Testis (tissue), 2 donors: ENCODE results near the gene ZNF540.

Experiments
- CTCF ChIP-seq, 3 experiments: fragments of 450-650 bp in 2 of 3; fragments of 200-600 bp in 1 of 3; sonication (generic) in 1 of 3; IDR thresholded peaks; one replicate each; pipeline ENCODE4 v1.5.1; 2016 to 2019; ENCODE audit warnings: antibody characterized with exemption in 3 of 3, mild to moderate bottlenecking in 2 of 3, moderate library complexity in 1 of 3
- POLR2A ChIP-seq: fragments of 450-650 bp; IDR thresholded peaks from one replicate; pipeline ENCODE4 v1.6.1; 2017; ENCODE audit warnings: antibody characterized with exemption, mild to moderate bottlenecking, moderate library complexity

- no peak for TF ChIP-seq CTCF (IDR thresholded peaks at IDR 0.05)
- TF ChIP-seq POLR2A: no peak
These were observed 40.7 kb downstream of the ZNF540 start for GRCh38 chr19:37635076-37636056.
